Measurements from ENCODE around the gene LRP8. TPM values are rescaled to one million over a fixed set of nuclear protein-coding genes. Genes with fewer than 3 reads are reported as not detected.

The LRP8 gene
- total RNA-seq, 1 experiment from 2014 or later: 56.3 TPM

- H3K9me2 ChIP-seq (ENCODE audit: insufficient read depth): no peaks in the 10 kb centered on the region
- H3K4me1 ChIP-seq (ENCODE audit: control insufficient read depth in 1 of 2, insufficient read depth in 2 of 2, low read length in 2 of 2): no peaks in the 10 kb centered on the region
- intact Hi-C loops (cut with micrococcal nuclease): no loop called here
- no peak overlapping the region for H3K9ac ChIP-seq (ENCODE audit: low read length)
- ChIA-PET POLR2A (no interaction called here), RAD21 (ENCODE audit: low non-redundant PET in 1 of 2, low total read pairs in 2 of 2, uncharacterized antibody in 2 of 2, unreplicated experiment in 2 of 2) (no interaction called here), CTCF (no interaction called here)
- no peak overlapping the region for H2AFZ ChIP-seq (ENCODE audit: low read depth, low read length, poor library complexity, severe bottlenecking)
- ATAC-seq (peak; percentile 89), DNase-seq (ENCODE audit: low read depth, low spot score) (no peak)
- no peaks in the 10 kb centered on the region for H3K36me3 ChIP-seq (ENCODE audit: control insufficient read depth in 1 of 2, insufficient read depth in 2 of 2, low read length in 2 of 2)
- H3K79me2 ChIP-seq (ENCODE audit: insufficient read depth, low read length): no peaks in the 10 kb centered on the region
- no peak overlapping the region for H3K27ac ChIP-seq (ENCODE audit: low read depth, low read length)
- H4K20me1 ChIP-seq (ENCODE audit: insufficient read depth): no peaks in the 10 kb centered on the region
- no TSS peak for BruUV-seq (replicated peaks)
- no peak overlapping the region for H3K4me3 ChIP-seq (replicated peaks in 1 of 2; ENCODE audit: low read depth in 1 of 2, low read length in 2 of 2)
- TF ChIP-seq SIN3A (IDR thresholded peaks at IDR 0.05; ENCODE audit: low read depth): no peak
- TF ChIP-seq, protein P1, sequence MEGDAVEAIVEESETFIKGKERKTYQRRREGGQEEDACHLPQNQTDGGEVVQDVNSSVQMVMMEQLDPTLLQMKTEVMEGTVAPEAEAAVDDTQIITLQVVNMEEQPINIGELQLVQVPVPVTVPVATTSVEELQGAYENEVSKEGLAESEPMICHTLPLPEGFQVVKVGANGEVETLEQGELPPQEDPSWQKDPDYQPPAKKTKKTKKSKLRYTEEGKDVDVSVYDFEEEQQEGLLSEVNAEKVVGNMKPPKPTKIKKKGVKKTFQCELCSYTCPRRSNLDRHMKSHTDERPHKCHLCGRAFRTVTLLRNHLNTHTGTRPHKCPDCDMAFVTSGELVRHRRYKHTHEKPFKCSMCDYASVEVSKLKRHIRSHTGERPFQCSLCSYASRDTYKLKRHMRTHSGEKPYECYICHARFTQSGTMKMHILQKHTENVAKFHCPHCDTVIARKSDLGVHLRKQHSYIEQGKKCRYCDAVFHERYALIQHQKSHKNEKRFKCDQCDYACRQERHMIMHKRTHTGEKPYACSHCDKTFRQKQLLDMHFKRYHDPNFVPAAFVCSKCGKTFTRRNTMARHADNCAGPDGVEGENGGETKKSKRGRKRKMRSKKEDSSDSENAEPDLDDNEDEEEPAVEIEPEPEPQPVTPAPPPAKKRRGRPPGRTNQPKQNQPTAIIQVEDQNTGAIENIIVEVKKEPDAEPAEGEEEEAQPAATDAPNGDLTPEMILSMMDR (IDR thresholded peaks at IDR 0.05 in 2 of 3, conservative IDR thresholded peaks at IDR 0.05 in 1 of 3; ENCODE audit: borderline replicate concordance in 1 of 3, insufficient read depth in 1 of 3, low read depth in 2 of 3, low read length in 2 of 3): peak in 1 of 3 experiments; percentile 30; a peak in 2 of 6 replicates
- H3K9me3 ChIP-seq (ENCODE audit: control insufficient read depth in 1 of 2, insufficient read depth in 1 of 2, low read depth in 1 of 2, low read length in 2 of 2): no peaks in the 10 kb centered on the region
- H3K27me3 ChIP-seq (ENCODE audit: insufficient read depth, low read length): no peaks in the 10 kb centered on the region
- no peak overlapping the region for H3K4me2 ChIP-seq (ENCODE audit: low read length)
Measured at GRCh38 chr1:53362851-53363642, 35.2 kb upstream of the LRP8 start.

GRCh38 chr1:53362270-53362669 is 34.4 kb upstream of the LRP8 start:
- intact Hi-C loops (cut with micrococcal nuclease): no loop called here
- no peaks in the 10 kb centered on the region for H3K27me3 ChIP-seq (ENCODE audit: insufficient read depth, low read length)
- CTCF ChIA-PET: no interaction called here

More at GRCh38 chr1:53362270-53362669, 34.4 kb upstream of the LRP8 start:
- H3K27ac ChIP-seq (ENCODE audit: low read depth, low read length): no peak overlapping the region
- ATAC-seq (no peak), DNase-seq (ENCODE audit: low read depth, low spot score) (no peak)
- TF ChIP-seq SRF (IDR thresholded peaks at IDR 0.05; ENCODE audit: low read depth) (no peak), POLR2A (IDR thresholded peaks at IDR 0.05; ENCODE audit: borderline replicate concordance, extremely low read depth, insufficient read depth, insufficient read length) (no peak), POLR2AphosphoS5 (IDR thresholded peaks at IDR 0.05; ENCODE audit: low read depth, low read length) (no peak), EZH2 (IDR thresholded peaks at IDR 0.05) (no peak), ZFX (IDR thresholded peaks at IDR 0.05) (no peak), TCF7L2 (IDR thresholded peaks at IDR 0.05; ENCODE audit: borderline replicate concordance, extremely low read depth, insufficient read depth, insufficient read length) (no peak), EGR1 (IDR thresholded peaks at IDR 0.05; ENCODE audit: low read depth) (no peak), ZBTB33 (IDR thresholded peaks at IDR 0.05; ENCODE audit: extremely low read depth, insufficient replicate concordance, low read length) (no peak), CEBPB (IDR thresholded peaks at IDR 0.05; ENCODE audit: low read depth) (no peak), ZNF274 (IDR thresholded peaks at IDR 0.05; ENCODE audit: low read depth, low read length) (no peak), JUND (IDR thresholded peaks at IDR 0.05) (no peak)
- TF ChIP-seq, protein P2, sequence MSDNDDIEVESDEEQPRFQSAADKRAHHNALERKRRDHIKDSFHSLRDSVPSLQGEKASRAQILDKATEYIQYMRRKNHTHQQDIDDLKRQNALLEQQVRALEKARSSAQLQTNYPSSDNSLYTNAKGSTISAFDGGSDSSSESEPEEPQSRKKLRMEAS (IDR thresholded peaks at IDR 0.05): no peak
- TF ChIP-seq, protein P3, sequence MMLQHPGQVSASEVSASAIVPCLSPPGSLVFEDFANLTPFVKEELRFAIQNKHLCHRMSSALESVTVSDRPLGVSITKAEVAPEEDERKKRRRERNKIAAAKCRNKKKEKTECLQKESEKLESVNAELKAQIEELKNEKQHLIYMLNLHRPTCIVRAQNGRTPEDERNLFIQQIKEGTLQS (IDR thresholded peaks at IDR 0.05): no peak
- BruUV-seq (replicated peaks): no TSS peak
- H3K9me2 ChIP-seq (ENCODE audit: insufficient read depth): no peaks in the 10 kb centered on the region
- H4K20me1 ChIP-seq (ENCODE audit: insufficient read depth): no peaks in the 10 kb centered on the region
- H3K9me3 ChIP-seq (ENCODE audit: control insufficient read depth in 1 of 2, insufficient read depth in 1 of 2, low read depth in 1 of 2, low read length in 2 of 2): no peaks in the 10 kb centered on the region
- RAD21 ChIA-PET (ENCODE audit: low non-redundant PET in 1 of 2, low total read pairs in 2 of 2, uncharacterized antibody in 2 of 2, unreplicated experiment in 2 of 2): no interaction called here
- H3K4me1 ChIP-seq (ENCODE audit: control insufficient read depth in 1 of 2, insufficient read depth in 2 of 2, low read length in 2 of 2): no peaks in the 10 kb centered on the region
- H3K79me2 ChIP-seq (ENCODE audit: insufficient read depth, low read length): no peaks in the 10 kb centered on the region
- H3K9ac ChIP-seq (ENCODE audit: low read length): no peak overlapping the region
- H3K4me3 ChIP-seq (replicated peaks in 1 of 2; ENCODE audit: low read depth in 1 of 2, low read length in 2 of 2): no peak overlapping the region
- H3K36me3 ChIP-seq (ENCODE audit: control insufficient read depth in 1 of 2, insufficient read depth in 2 of 2, low read length in 2 of 2): no peaks in the 10 kb centered on the region
- no peak overlapping the region for H3K4me2 ChIP-seq (ENCODE audit: low read length)
- no peak overlapping the region for H2AFZ ChIP-seq (ENCODE audit: low read depth, low read length, poor library complexity, severe bottlenecking)
- POLR2A ChIA-PET: no interaction called here
